Measurements from ENCODE around the gene SYNE2.

DNA sequence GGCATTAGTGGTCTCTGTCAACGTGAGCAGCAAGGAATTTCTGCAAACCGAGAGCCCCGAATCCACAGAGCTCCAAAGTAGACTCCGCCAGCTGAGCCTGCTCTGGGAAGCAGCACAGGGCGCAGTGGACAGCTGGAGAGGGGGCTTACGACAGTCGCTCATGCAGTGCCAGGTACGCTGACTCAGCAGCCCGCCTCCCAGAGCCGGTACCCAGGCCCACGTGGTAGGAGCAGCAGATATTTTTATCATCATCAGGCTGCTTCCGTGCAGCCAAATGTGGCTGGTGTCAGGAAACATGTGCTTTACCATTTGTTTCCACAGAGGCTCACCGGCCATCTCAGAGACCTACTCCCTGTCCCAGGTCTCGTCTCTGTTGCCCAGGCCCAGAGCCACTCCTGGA, 367.7 kb downstream of the SYNE2 start:
- TF ChIP-seq, protein P1, sequence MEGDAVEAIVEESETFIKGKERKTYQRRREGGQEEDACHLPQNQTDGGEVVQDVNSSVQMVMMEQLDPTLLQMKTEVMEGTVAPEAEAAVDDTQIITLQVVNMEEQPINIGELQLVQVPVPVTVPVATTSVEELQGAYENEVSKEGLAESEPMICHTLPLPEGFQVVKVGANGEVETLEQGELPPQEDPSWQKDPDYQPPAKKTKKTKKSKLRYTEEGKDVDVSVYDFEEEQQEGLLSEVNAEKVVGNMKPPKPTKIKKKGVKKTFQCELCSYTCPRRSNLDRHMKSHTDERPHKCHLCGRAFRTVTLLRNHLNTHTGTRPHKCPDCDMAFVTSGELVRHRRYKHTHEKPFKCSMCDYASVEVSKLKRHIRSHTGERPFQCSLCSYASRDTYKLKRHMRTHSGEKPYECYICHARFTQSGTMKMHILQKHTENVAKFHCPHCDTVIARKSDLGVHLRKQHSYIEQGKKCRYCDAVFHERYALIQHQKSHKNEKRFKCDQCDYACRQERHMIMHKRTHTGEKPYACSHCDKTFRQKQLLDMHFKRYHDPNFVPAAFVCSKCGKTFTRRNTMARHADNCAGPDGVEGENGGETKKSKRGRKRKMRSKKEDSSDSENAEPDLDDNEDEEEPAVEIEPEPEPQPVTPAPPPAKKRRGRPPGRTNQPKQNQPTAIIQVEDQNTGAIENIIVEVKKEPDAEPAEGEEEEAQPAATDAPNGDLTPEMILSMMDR (conservative IDR thresholded peaks at IDR 0.05; ENCODE audit: low read depth, low read length) = no peak
- TF ChIP-seq EZH2phosphoT487 (IDR thresholded peaks at IDR 0.05; ENCODE audit: borderline replicate concordance, low read length) = no peak
- no peak for TF ChIP-seq EZH2 (IDR thresholded peaks at IDR 0.05; ENCODE audit: low read length, unreplicated experiment)

Data from PC-3 (cell line).